ENCODE results near the gene KISS1R.

KISS1R gene

GRCh38 chr19:964761-965694, 47.9 kb downstream of the KISS1R start:
- TF ChIP-seq CSRNP3 (CRISPR knock-in tag; IDR thresholded peaks at IDR 0.05) (no peak), TOX (CRISPR knock-in tag; IDR thresholded peaks at IDR 0.05; ENCODE audit: borderline replicate concordance) (no peak), CREB5 (CRISPR knock-in tag; IDR thresholded peaks at IDR 0.05; ENCODE audit: low read depth) (no peak), GLIS3 (CRISPR knock-in tag; IDR thresholded peaks at IDR 0.05) (no peak), PPARA (CRISPR knock-in tag; IDR thresholded peaks at IDR 0.05; ENCODE audit: borderline replicate concordance) (no peak), CSDC2 (CRISPR knock-in tag; IDR thresholded peaks at IDR 0.05) (no peak), ZFP30 (CRISPR knock-in tag; IDR thresholded peaks at IDR 0.05) (no peak), OSR1 (CRISPR knock-in tag; IDR thresholded peaks at IDR 0.05) (no peak), ZNF70 (CRISPR knock-in tag; IDR thresholded peaks at IDR 0.05) (no peak), ZFP3 (CRISPR knock-in tag; IDR thresholded peaks at IDR 0.05) (no peak), RARB (CRISPR knock-in tag; IDR thresholded peaks at IDR 0.05) (no peak), ARNTL (CRISPR knock-in tag; IDR thresholded peaks at IDR 0.05; ENCODE audit: borderline replicate concordance, low read depth) (no peak)
- no peak for ATAC-seq

GRCh38 chr19:966485-967088, 49.5 kb downstream of the KISS1R start:
- TF ChIP-seq ZNF70 (CRISPR knock-in tag; IDR thresholded peaks at IDR 0.05) (no peak), POU6F1 (CRISPR knock-in tag; IDR thresholded peaks at IDR 0.05; ENCODE audit: borderline replicate concordance, low read depth) (no peak)
- ATAC-seq: no peak

Measured in SK-N-SH treated with all-trans-retinoic acid at 6 μM for 48 hours (cell line).